ENCODE measurements around the gene SLC39A11. TPM values are rescaled to one million over a fixed set of nuclear protein-coding genes. Genes with fewer than 3 reads are reported as not detected.
"Not testable (repeated sequence)": the region's sequence is repeated elsewhere in the genome, so short reads cannot be mapped to it uniquely, and the experiment has no call there.

Gene SLC39A11
- total and polyA plus RNA-seq, 5 donors from 2014 or later = 9.3 to 32.2 (median 11.9) TPM

GRCh38 chr17:72775237-72775636 is 317.3 kb downstream of the SLC39A11 start:
- no peak overlapping the region for H3K27ac ChIP-seq (ENCODE audit: insufficient read depth, low read length, poor library complexity, severe bottlenecking)
- ATAC-seq (ENCODE audit: low read depth in 2 of 2) (no peak), DNase-seq (no peak)
- H3K27me3 ChIP-seq (ENCODE audit: control insufficient read depth, insufficient read depth, low read length) = no peaks in the 10 kb centered on the region
- no peaks in the 10 kb centered on the region for H3K4me1 ChIP-seq (ENCODE audit: control insufficient read depth, insufficient read depth, low read length, poor library complexity, severe bottlenecking)
- Mint-ChIP-seq H3K4me3 (no peak overlapping the region), H3K27me3 (no peaks in the 10 kb centered on the region), H3K36me3 (peaks cover 27% of the 10 kb centered on the region), H3K4me1 (peaks cover 0 to 5% (median 0%) of the 10 kb centered on the region in 4 donors), H3K27ac (no peak overlapping the region), H3K9me3 (peaks cover 0 to 5% (median 0%) of the 10 kb centered on the region in 7 donors)
- H3K4me3 ChIP-seq (ENCODE audit: low read depth, low read length) = no peak overlapping the region
- H3K36me3 ChIP-seq (ENCODE audit: control insufficient read depth, insufficient read depth, low read length) = no peaks in the 10 kb centered on the region
- no peaks in the 10 kb centered on the region for H3K9me3 ChIP-seq (ENCODE audit: control insufficient read depth in 2 of 2, low read length in 2 of 2)

- no peak overlapping the region for H3K4me3 Mint-ChIP-seq
- H3K36me3 ChIP-seq (ENCODE audit: control insufficient read depth, insufficient read depth, low read length) = no peaks in the 10 kb centered on the region
Measured at GRCh38 chr17:72774236-72774635, 318.3 kb downstream of the SLC39A11 start.

GRCh38 chr17:72773225-72773624 is 319.3 kb downstream of the SLC39A11 start:
- H3K4me3 ChIP-seq (ENCODE audit: low read depth, low read length); H3K4me1 ChIP-seq (ENCODE audit: control insufficient read depth, insufficient read depth, low read length, poor library complexity, severe bottlenecking); H3K27ac ChIP-seq (ENCODE audit: insufficient read depth, low read length, poor library complexity, severe bottlenecking); H3K4me1 Mint-ChIP-seq; H3K27me3 Mint-ChIP-seq; ATAC-seq (ENCODE audit: low read depth in 2 of 2); H3K9me3 Mint-ChIP-seq; H3K9me3 ChIP-seq (ENCODE audit: control insufficient read depth in 2 of 2, low read length in 2 of 2); H3K27me3 ChIP-seq (ENCODE audit: control insufficient read depth, insufficient read depth, low read length); H3K27ac Mint-ChIP-seq; DNase-seq; H3K36me3 ChIP-seq (ENCODE audit: control insufficient read depth, insufficient read depth, low read length); H3K4me3 Mint-ChIP-seq: not testable (repeated sequence)
- H3K36me3 Mint-ChIP-seq = peaks cover 27% of the 10 kb centered on the region

More at GRCh38 chr17:72774236-72774635, 318.3 kb downstream of the SLC39A11 start:
- Mint-ChIP-seq H3K4me1 (peaks cover 0 to 5% (median 0%) of the 10 kb centered on the region in 4 donors), H3K9me3 (peaks cover 0 to 5% (median 0%) of the 10 kb centered on the region in 7 donors), H3K27me3 (no peaks in the 10 kb centered on the region), H3K27ac (no peak overlapping the region), H3K36me3 (peaks cover 27% of the 10 kb centered on the region)
- Histone ChIP-seq H3K9me3 (ENCODE audit: control insufficient read depth in 2 of 2, low read length in 2 of 2) (no peaks in the 10 kb centered on the region), H3K27me3 (ENCODE audit: control insufficient read depth, insufficient read depth, low read length) (no peaks in the 10 kb centered on the region), H3K4me1 (ENCODE audit: control insufficient read depth, insufficient read depth, low read length, poor library complexity, severe bottlenecking) (no peaks in the 10 kb centered on the region), H3K27ac (ENCODE audit: insufficient read depth, low read length, poor library complexity, severe bottlenecking) (no peak overlapping the region), H3K4me3 (ENCODE audit: low read depth, low read length) (no peak overlapping the region)
- DNase-seq (no peak), ATAC-seq (ENCODE audit: low read depth in 2 of 2) (no peak)

- Histone ChIP-seq H3K9me3 (ENCODE audit: control insufficient read depth in 2 of 2, low read length in 2 of 2) (no peaks in the 10 kb centered on the region), H3K4me1 (ENCODE audit: control insufficient read depth, insufficient read depth, low read length, poor library complexity, severe bottlenecking) (no peaks in the 10 kb centered on the region), H3K27me3 (ENCODE audit: control insufficient read depth, insufficient read depth, low read length) (no peaks in the 10 kb centered on the region), H3K27ac (ENCODE audit: insufficient read depth, low read length, poor library complexity, severe bottlenecking) (no peak overlapping the region), H3K36me3 (ENCODE audit: control insufficient read depth, insufficient read depth, low read length) (no peaks in the 10 kb centered on the region), H3K4me3 (ENCODE audit: low read depth, low read length) (no peak overlapping the region)
- no peak for DNase-seq
- peaks cover 29% of the 10 kb centered on the region for H3K36me3 Mint-ChIP-seq
- peaks cover 0 to 5% (median 0%) of the 10 kb centered on the region in 4 donors for H3K4me1 Mint-ChIP-seq
- peak overlapping the region in 1 of 3 donors; percentile 0 for H3K27ac Mint-ChIP-seq
- H3K4me3 Mint-ChIP-seq = no peak overlapping the region
- ATAC-seq (ENCODE audit: low read depth in 2 of 2) = no peak
- no peaks in the 10 kb centered on the region for H3K27me3 Mint-ChIP-seq
- peaks cover 0 to 5% (median 0%) of the 10 kb centered on the region in 7 donors for H3K9me3 Mint-ChIP-seq
Measured at GRCh38 chr17:72772331-72772821, 320.1 kb downstream of the SLC39A11 start.

GRCh38 chr17:72771734-72772133 is 320.8 kb downstream of the SLC39A11 start:
- Histone ChIP-seq H3K9me3 (ENCODE audit: control insufficient read depth in 2 of 2, low read length in 2 of 2) (no peaks in the 10 kb centered on the region), H3K4me3 (ENCODE audit: low read depth, low read length) (no peak overlapping the region), H3K27ac (ENCODE audit: insufficient read depth, low read length, poor library complexity, severe bottlenecking) (no peak overlapping the region), H3K36me3 (ENCODE audit: control insufficient read depth, insufficient read depth, low read length) (no peaks in the 10 kb centered on the region), H3K27me3 (ENCODE audit: control insufficient read depth, insufficient read depth, low read length) (no peaks in the 10 kb centered on the region), H3K4me1 (ENCODE audit: control insufficient read depth, insufficient read depth, low read length, poor library complexity, severe bottlenecking) (no peaks in the 10 kb centered on the region)
- no peak for ATAC-seq (ENCODE audit: low read depth in 2 of 2)
- no peak overlapping the region for H3K4me3 Mint-ChIP-seq
- peaks cover 0 to 5% (median 0%) of the 10 kb centered on the region in 4 donors for H3K4me1 Mint-ChIP-seq
- DNase-seq = no peak
- no peak overlapping the region for H3K27ac Mint-ChIP-seq
- peaks cover 26% of the 10 kb centered on the region for H3K36me3 Mint-ChIP-seq
- peaks cover 0 to 5% (median 0%) of the 10 kb centered on the region in 7 donors for H3K9me3 Mint-ChIP-seq
- H3K27me3 Mint-ChIP-seq = no peaks in the 10 kb centered on the region

GRCh38 chr17:72766761-72767356 is 325.6 kb downstream of the SLC39A11 start:
- Histone ChIP-seq H3K4me3 (ENCODE audit: low read depth, low read length) (no peak overlapping the region), H3K27me3 (ENCODE audit: control insufficient read depth, insufficient read depth, low read length) (no peaks in the 10 kb centered on the region), H3K27ac (ENCODE audit: insufficient read depth, low read length, poor library complexity, severe bottlenecking) (no peak overlapping the region), H3K9me3 (ENCODE audit: control insufficient read depth in 2 of 2, low read length in 2 of 2) (no peaks in the 10 kb centered on the region), H3K4me1 (ENCODE audit: control insufficient read depth, insufficient read depth, low read length, poor library complexity, severe bottlenecking) (no peaks in the 10 kb centered on the region), H3K36me3 (ENCODE audit: control insufficient read depth, insufficient read depth, low read length) (no peaks in the 10 kb centered on the region)
- no peak overlapping the region for H3K4me3 Mint-ChIP-seq
- H3K36me3 Mint-ChIP-seq = peaks cover 14% of the 10 kb centered on the region
- H3K27ac Mint-ChIP-seq = no peak overlapping the region
- no peak for DNase-seq
- no peak for ATAC-seq (ENCODE audit: low read depth in 2 of 2)
- H3K9me3 Mint-ChIP-seq = peaks cover 0 to 2% (median 0%) of the 10 kb centered on the region in 7 donors
- no peaks in the 10 kb centered on the region for H3K4me1 Mint-ChIP-seq
- H3K27me3 Mint-ChIP-seq = no peaks in the 10 kb centered on the region

- DNase-seq = no peak
- Mint-ChIP-seq H3K4me3 (no peak overlapping the region), H3K27ac (no peak overlapping the region), H3K4me1 (no peaks in the 10 kb centered on the region), H3K27me3 (no peaks in the 10 kb centered on the region), H3K36me3 (peaks cover 6% of the 10 kb centered on the region), H3K9me3 (peaks cover 0 to 2% (median 0%) of the 10 kb centered on the region in 7 donors)
- no peaks in the 10 kb centered on the region for H3K36me3 ChIP-seq (ENCODE audit: control insufficient read depth, insufficient read depth, low read length)
- no peak overlapping the region for H3K4me3 ChIP-seq (ENCODE audit: low read depth, low read length)
- no peak overlapping the region for H3K27ac ChIP-seq (ENCODE audit: insufficient read depth, low read length, poor library complexity, severe bottlenecking)
- ATAC-seq (ENCODE audit: low read depth in 2 of 2) = no peak
- no peaks in the 10 kb centered on the region for H3K9me3 ChIP-seq (ENCODE audit: control insufficient read depth in 2 of 2, low read length in 2 of 2)
- no peaks in the 10 kb centered on the region for H3K4me1 ChIP-seq (ENCODE audit: control insufficient read depth, insufficient read depth, low read length, poor library complexity, severe bottlenecking)
- H3K27me3 ChIP-seq (ENCODE audit: control insufficient read depth, insufficient read depth, low read length) = no peaks in the 10 kb centered on the region
Measured at GRCh38 chr17:72765368-72766153, 326.9 kb downstream of the SLC39A11 start.

All from CD4-positive, CD25-positive, alpha-beta regulatory T cell (primary cell).